Measurements from ENCODE around the gene AGTRAP.

Gene AGTRAP

DNA sequence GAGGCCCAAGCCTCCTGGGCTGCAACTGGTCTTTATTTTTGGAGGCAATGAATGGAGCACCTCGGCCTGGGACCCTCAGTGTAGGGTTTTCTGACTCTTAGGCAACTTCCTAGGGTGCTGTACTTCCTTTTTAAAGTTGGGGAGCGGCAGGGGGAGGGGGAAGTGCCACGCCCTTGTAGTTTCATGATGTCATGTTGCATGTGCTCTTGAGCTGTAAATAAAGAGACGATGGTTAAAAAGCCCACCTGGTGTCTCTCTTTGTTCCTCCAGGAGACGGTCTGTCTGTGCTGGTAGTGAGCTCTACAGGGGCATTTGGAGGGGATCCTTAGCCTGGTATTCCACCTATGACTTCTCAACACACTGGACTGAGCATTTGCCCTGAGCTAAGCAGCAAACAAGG is 10.3 kb upstream of the AGTRAP start:
- DNase-seq (ENCODE audit: low read depth), result no peak
- no peak overlapping the region for H3K4me3 ChIP-seq (ENCODE audit: control insufficient read depth, low read depth, low read length)
- TF ChIP-seq, protein P1, sequence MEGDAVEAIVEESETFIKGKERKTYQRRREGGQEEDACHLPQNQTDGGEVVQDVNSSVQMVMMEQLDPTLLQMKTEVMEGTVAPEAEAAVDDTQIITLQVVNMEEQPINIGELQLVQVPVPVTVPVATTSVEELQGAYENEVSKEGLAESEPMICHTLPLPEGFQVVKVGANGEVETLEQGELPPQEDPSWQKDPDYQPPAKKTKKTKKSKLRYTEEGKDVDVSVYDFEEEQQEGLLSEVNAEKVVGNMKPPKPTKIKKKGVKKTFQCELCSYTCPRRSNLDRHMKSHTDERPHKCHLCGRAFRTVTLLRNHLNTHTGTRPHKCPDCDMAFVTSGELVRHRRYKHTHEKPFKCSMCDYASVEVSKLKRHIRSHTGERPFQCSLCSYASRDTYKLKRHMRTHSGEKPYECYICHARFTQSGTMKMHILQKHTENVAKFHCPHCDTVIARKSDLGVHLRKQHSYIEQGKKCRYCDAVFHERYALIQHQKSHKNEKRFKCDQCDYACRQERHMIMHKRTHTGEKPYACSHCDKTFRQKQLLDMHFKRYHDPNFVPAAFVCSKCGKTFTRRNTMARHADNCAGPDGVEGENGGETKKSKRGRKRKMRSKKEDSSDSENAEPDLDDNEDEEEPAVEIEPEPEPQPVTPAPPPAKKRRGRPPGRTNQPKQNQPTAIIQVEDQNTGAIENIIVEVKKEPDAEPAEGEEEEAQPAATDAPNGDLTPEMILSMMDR (conservative IDR thresholded peaks at IDR 0.05; ENCODE audit: control insufficient read depth, insufficient read depth, low read depth, low read length), result no peak

DNA sequence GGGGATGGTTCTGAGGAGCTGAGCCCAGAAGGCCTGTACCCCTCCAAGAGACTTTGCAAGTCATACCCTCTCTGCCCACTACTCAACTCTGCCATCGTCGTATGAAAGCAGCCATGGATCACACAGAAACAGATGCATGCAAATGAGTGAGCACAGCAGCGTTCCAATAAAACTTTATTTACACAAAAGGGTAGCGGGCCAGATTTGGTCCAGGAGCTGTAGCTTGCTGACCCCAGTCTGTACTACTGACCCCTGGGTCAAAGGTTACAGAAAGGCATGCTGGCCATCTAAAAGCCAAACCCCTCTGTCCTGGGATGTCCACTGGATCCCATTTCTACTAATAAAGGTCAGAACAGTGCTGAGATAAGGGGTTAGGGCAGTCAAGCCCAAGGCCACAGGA is 8.8 kb upstream of the AGTRAP start:
- TF ChIP-seq, protein P1 (conservative IDR thresholded peaks at IDR 0.05; ENCODE audit: control insufficient read depth, insufficient read depth, low read depth, low read length), result no peak

GRCh38 chr1:11728126-11728806 is 7.7 kb upstream of the AGTRAP start:
- no peak for DNase-seq (ENCODE audit: low read depth)
- H3K4me3 ChIP-seq (ENCODE audit: control insufficient read depth, low read depth, low read length), result no peak overlapping the region
- TF ChIP-seq, protein P1 (conservative IDR thresholded peaks at IDR 0.05; ENCODE audit: control insufficient read depth, insufficient read depth, low read depth, low read length), result no peak

More for the DNA sequence above, 8.8 kb upstream of the AGTRAP start:
- H3K4me3 ChIP-seq (ENCODE audit: control insufficient read depth, low read depth, low read length), result no peak overlapping the region
- DNase-seq (ENCODE audit: low read depth), result no peak

- no peak for DNase-seq (ENCODE audit: low read depth)
- TF ChIP-seq, protein P1 (conservative IDR thresholded peaks at IDR 0.05; ENCODE audit: control insufficient read depth, insufficient read depth, low read depth, low read length), result no peak
- H3K4me3 ChIP-seq (ENCODE audit: control insufficient read depth, low read depth, low read length), result no peak overlapping the region
These were observed 6.8 kb upstream of the AGTRAP start for GRCh38 chr1:11729155-11729497.

DNA sequence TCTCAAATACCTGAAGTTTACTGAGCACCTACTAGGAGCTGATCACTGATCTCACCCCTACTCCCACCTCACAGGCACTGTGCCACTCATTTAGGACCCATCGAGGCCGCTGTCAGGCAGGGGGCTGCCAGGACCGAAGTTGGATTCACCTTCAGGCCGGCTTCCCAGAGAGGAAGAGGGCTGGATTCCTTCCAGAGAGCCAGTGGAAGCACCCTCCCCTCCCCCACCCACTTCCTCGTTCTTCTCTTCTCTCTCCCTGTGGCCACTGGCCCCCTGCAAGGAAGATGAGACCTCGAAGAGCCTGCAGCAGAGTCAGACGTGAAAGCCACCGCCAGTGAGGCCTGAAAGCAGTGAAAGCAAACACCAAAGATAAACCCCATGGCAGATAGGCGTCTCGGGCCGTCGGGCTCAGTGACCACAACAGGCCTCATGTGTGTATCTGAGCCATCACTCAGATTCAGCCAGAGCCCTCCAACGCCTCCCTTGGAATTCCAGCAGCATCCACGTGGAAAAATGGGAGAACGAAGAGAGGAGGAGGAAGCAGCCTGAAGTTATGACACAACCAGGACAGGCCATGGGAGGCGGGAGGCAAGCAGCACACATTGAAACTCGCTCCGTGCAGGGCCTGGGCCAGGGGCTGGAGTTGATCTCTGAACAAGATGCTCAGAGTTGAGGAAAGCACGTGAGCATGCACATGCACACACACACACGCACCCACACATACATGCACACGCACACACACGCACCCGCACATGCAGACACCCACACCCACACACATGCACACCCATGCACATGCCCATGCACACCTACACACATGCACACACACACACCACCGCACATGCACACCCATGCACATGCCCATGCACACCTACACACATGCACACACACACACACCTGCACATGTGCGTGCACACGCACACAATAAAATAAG is 6.2 kb upstream of the AGTRAP start:
- no peak overlapping the region for H3K4me3 ChIP-seq (ENCODE audit: control insufficient read depth, low read depth, low read length)

DNA sequence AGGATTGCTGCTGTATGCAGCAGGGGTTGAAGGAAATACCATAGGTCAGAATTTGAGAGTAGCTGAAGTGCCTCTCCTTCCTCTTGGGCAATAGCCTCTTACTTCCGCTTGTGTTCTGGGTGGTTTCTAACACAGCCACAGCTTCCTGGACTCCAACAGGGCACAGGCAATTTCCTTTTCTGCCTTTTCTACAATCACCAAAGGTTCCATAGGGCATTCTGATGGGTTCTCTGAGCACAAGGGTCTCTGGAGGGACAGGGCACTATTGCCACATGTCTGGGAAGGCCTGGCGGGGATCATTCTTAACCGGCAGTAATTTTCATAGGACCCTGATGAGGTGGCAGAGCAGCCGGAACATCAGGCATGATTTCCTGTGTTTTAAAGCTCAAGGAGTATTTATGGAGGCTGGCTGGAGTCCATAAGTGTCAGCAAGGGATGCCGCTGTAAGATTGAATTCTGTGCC is 5.5 kb upstream of the AGTRAP start:
- H3K4me3 ChIP-seq (ENCODE audit: control insufficient read depth, low read depth, low read length), result no peak overlapping the region
- no peak for DNase-seq (ENCODE audit: low read depth)
- TF ChIP-seq, protein P1 (conservative IDR thresholded peaks at IDR 0.05; ENCODE audit: control insufficient read depth, insufficient read depth, low read depth, low read length), result no peak

More for the DNA sequence above, 6.2 kb upstream of the AGTRAP start:
- TF ChIP-seq, protein P1 (conservative IDR thresholded peaks at IDR 0.05; ENCODE audit: control insufficient read depth, insufficient read depth, low read depth, low read length), result no peak
- DNase-seq (ENCODE audit: low read depth), result no peak

Measured in fibroblast of mammary gland (primary cell).